Fibroblast of skin of back (primary cell): Measurements from ENCODE around the gene TMEM273. TPM values are rescaled to one million over a fixed set of nuclear protein-coding genes. Genes with fewer than 3 reads are reported as not detected.

Experiments used
- DNase-seq: peaks from one replicate; pipeline ENCODE4 v3.0.0-alpha.2; 2013
- polyA plus RNA-seq, 2 experiments: library from polyadenylated mRNA; unstranded; fragments of 120-200 nt; gene quantifications; one replicate each; pipeline ENCODE4 v1.2.1, GENCODE V29; 2013; ENCODE audit not compliant: insufficient read length in 2 of 2

Gene TMEM273, protein sequence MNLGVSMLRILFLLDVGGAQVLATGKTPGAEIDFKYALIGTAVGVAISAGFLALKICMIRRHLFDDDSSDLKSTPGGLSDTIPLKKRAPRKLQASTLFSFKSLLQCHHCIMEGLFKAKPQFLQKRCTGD
- not detected for polyA plus RNA-seq (2013, experiment 1 of 2; ENCODE audit: insufficient read length)
- not detected for polyA plus RNA-seq (2013, experiment 2 of 2; ENCODE audit: insufficient read length)

DNA sequence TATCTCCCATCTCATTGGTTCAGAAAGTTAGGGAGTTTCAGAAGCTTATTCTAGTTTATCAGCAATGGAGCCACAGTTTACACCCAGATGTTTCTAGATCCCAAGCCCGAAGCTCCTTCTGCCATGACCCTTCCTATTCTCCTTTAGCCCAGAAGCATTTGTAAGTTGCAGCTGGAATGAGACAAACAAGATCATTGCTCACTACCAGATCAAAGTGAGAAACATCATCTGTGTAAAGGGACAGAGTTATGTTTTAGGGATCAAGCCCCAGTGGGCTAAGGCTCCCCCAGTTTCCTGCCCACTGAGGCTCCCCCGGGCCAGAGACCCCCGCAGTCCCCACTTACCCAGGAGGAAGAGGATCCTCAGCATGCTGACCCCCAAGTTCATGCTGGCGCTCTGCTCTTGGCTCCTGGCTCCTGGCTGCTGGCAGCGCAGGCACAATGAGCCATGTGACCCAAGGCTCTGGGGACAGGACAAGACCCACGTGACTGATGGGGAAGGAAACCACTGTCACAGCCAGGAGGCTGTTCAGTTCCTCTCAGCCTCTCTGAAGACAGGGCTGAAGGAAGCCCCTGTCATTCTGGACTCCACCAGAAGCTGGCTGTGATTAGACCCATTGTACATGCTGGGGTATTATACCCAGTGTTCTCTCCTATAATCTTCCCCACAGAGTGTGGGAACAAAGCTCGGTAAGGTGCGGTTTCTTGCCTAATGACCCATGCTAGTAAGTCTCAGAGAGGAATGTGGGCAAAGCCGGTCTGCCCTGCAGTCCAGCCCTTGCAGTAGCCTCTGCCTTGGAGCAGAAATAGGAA, at the start of gene TMEM273:
TSS of gene TMEM273 (minus strand) at position 442 of the 812 bp plus-strand sequence. CDS start at position 387, 55 bp downstream.
- DNase-seq = no peak

DNA sequence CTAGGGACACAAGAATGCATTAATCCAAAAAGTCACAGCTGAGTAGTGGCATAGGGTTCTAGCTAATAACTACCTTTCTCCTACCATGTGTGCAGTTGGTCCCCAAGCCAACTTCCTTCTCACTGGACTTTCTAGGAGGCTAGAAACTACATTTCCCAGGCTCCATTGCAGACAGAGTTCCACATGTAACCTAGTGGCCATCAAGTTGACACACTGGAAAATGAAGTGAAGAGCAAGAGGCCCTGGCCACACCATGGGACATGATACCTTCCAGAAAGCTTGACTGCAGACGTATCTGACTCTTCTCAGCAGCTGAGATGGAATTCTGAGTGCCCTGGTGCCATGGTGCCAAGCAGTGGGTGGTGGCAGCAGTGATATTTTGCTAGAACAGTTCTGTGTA, 49.8 kb upstream of the TMEM273 start:
- DNase-seq = no peak

DNA sequence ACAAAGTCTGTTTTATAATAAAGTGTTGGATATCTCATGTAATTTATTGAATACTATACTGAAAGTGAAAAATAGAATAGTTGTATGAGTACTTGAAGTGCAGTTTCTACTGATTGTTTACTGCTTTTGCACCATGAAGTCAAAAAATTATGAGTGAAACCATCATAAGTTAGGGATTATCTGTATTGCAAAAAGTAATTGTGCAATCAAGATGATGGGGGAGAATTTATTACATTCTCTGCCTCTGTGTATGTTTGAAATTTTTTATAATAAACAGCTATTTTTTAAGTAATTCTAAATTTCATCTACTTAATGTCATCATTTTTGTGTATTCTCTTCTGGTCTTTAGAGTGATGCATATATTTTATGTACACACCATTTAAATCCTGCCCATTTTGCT, 47.2 kb upstream of the TMEM273 start:
- DNase-seq = no peak

DNA sequence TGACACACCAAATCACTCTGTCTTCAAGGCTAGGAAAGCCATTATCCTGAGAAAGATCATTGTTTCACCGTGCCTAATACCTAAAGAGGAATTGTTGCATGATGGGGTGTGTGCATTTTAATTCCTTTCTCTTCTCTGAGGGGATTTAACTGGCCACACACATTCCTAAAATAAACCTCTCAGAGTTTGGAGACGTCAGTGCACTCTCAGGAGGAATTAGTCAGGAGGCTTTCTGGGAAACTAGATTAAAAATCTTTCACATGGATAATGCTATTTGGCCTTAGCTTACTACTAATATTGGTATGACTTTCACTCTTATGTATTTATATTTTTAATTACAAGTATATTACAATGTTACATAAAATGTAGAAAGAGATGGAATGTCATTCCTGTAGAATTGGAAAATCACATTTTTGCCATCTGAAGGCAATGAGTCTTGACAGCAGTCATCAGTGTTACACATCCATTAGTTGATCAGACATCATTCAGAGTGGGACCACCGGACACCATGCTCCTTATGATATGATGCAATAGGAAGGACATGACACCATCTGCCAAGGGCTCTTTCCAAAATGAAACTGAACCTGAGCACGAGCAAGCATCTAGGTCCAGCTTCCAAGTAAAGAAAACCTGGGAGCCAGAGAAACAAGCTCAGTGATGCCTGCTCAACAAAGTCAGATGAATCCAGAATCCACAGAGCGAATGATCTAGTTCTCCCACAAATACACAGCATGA, 43.1 kb upstream of the TMEM273 start:
- peak; percentile 69 for DNase-seq

DNA sequence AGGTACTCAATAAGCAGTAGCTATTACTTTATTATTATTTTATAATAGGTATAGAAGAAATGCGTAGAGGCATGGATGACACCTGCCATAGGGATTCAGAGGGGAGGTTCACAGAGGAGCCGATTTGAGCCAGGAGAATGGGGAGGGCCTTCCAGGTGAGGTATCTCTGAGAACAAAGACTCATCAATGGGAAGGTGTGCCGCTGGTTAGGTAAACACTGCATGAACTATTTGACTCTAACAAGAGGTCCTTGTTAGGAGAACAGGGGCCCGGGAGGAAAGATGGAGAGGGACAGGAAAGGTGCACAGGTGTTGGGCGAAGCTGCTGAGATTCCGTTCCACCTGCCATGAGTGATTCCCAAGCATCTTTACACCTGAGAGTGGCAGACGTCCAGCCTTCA, 41.8 kb upstream of the TMEM273 start:
- no peak for DNase-seq

DNA sequence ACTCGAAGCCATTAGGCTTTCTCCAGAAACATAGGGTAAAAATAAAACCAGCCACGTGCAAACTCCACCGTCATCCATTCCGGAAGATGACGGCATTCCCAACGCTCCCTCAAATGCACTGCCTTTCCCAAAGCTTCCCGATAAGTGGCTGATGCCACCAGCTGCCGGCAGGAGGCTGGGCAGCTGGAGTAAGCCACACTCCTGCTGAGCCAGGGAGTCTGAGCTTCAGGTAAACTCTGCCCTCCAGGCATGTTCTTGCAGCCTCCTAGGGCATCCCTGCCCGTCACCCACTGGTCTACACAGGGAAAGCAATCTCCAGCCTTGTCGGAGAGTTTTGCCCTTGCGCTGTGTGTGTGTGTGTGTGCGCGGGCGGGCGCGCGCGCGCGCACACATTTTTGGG, 40.5 kb upstream of the TMEM273 start:
- DNase-seq = no peak

DNA sequence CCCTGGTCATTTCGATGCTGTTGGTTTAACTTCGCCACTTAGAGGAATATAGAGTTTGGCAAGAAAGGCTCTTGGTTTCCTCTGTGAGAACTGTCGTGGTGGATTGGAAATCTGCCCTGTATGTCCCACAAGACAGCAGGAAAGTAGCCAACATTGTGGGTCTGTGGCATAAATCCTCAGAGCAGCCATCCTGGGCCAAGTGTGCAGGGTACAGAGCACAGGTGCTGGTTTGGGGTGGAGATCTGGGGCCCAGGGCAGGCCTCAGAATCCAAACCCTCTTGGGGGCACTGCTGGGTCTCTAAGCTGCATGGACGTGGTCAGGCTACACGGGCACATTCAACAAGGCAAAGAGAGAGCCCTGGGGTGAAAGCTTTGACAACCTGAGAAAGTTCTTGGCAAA, 39.2 kb upstream of the TMEM273 start:
- DNase-seq = no peak

DNA sequence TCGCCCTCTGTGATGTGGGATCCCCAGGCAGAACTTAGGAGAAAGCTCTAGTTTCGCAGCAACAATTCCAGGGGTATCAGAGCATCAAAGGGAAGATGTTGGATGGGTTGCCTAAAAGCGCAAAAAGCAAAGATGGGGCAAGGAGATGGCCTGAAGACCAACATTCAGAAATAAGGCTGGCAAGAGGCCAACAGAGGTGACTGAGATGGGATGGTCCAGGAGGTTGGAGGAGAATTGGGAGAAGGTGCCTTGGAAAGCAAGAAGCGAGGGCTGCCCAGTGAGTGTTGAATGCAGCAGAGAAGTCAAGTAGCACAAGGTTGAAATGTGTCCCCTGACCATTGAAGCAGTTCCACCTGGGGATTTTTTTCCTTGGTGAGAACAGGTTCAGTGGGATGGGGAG, 38.4 kb upstream of the TMEM273 start:
- no peak for DNase-seq

DNA sequence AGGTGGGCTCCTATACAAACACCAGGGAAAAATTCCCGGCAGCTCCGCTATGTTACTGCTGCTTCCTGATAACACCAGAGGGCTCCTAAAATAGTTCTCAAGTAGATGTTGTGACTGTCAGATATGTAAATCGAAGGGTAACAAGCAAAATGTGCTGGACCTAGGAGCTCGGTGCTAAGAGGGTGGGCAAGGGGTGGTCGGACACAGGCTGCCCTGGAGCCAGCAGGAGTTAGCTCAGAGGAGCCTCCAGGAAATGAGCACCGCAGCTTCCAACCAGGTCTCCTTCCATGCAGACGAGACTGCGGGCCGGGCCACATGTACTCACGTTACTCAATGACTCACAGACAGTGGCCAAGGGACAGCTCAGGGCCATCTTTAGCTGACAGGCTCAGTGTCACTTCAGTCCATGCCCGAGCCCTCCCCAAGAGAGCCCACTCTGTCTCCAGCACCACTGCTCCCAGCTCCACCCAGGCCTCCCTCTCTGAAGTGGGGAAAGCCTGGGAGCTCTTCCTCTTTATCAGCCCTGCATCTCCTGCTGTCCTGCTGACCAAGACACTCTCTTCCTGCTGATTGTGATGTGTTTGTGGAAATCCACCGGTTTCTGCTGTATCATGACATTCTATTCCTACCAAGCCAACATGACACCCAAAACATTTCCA, 37.2 kb upstream of the TMEM273 start:
- no peak for DNase-seq

DNA sequence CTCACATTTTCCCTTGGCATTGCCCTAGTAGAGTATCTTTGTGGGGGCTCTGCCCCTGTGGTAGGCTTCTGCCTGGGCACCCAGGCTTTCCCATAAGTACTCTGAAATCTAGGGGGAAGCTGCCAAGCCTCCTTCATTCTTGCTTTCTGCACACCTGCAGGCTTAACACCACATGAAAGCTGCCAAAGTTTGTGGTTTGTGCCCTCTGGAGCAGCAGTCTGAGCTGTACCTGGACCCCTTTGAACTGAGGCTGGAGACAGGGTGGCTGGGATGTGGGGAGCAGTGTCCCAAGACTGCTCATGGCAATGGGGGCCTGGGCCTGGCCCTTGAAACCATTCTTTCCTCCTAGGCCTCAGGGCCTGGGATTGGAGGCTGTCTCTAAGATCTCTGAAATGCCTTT, 35.0 kb upstream of the TMEM273 start:
- DNase-seq = no peak

DNA sequence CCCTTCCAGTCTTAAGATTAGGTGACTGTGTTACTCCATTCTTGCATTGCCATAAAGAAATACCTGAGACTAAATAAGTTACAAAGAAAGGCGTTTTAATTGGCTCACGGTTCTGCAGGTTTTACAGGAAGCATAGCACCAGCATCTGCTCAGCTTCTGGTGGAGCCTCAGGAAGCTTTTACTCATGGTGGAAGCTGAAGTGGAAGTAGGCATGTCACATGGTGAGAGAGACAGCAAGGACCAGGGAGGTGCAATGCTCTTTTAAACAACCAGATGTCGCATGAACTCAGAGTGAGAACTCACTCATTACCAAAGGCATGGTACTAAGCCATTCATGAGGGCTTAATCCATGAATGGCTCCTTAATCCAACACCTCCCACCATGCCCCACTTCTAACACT, 34.0 kb upstream of the TMEM273 start:
- DNase-seq = no peak

DNA sequence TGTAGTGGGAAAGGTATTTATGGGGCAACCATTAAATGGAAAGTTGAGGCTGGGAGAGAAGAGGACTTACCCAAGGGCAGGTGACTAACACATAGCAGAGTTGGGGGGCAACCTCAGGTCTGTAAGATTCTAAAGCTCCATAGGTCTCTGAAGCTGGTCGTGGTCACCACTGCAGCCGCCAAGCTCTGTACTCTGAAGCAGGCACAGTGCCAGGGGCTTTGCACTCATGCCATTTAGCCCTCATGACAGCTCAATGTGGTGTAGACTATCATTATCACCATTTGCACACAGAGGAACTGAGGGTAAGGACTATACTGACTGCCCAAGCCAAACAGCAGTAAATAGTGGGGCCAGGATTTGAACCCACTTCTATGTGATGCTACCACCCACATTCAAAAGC, 32.5 kb upstream of the TMEM273 start:
- DNase-seq = peak; percentile 14

DNA sequence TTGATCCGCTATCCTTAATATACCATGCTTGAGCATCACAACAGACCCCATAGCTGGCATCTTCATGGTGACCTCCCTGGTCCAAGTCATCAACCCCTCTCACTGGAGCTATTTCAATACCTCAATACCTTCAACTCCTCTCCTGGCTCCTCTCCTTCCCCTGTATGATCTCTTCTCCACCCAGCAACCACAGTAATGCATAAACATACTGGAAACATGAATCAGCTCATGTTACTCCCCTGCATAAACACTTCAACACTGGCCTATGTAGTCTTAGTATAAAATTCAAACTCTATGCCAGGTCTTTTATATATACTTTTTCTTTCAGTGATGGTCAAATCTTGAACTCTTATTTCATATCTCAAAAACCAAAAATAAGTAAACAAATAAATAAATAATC, 31.8 kb upstream of the TMEM273 start:
- peak; percentile 76 for DNase-seq

DNA sequence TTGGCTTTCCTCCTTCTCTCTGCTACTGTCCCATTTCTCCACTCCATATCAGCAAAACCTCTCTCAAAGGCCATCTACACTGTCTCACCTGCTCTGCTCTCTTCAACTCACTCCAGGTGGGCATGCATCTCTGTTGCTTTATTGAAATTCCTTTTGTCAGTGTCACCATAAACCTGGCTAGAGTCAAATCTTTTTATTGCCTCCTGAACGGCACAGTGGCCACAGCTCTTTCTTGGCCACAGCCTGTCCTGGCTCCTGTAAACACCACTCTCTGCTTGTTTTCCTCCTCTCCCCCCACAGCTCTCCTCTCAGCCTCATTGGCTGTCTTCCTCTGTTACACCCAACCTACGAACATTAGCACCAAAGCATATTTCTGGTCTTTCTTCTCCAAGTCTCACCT, 31.1 kb upstream of the TMEM273 start:
- no peak for DNase-seq

DNA sequence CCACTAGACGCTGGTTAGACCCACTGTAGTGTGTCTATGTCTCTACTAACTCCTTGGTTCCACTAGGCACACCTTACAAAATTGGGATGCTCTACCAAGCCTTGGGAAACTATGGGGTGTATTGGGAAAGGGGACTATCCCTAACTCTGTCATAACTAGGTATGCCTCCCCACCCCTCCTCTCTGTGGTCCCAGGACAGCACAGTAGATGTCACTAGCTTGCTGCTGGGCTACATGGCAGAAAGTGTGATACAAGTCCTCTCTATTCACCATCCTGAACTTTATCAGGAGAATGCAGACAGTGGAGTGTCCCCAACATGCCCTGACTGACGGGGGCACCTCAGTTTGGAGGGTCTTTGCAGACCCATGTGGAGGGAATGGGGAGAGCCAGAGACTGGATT, 30.3 kb upstream of the TMEM273 start:
- no peak for DNase-seq

DNA sequence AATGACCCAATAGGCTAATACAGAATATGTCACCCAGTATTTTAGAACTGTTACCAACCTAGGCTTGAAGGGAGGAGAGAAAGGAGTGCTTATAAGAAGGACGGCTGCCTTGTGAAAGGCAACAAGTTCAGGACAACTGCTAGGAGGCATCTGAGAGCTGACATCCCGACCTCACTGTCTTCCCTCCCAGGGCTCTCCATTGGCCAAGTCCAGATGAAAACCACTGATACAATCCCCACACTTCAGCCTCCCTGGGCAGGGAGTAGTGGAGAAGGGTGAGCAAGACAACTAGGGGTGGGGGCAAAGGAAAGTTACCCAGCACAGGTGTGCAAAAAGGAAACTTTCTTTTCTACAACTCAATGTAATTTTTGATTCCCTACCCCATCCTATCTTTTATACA, 29.5 kb upstream of the TMEM273 start:
- DNase-seq = no peak

DNA sequence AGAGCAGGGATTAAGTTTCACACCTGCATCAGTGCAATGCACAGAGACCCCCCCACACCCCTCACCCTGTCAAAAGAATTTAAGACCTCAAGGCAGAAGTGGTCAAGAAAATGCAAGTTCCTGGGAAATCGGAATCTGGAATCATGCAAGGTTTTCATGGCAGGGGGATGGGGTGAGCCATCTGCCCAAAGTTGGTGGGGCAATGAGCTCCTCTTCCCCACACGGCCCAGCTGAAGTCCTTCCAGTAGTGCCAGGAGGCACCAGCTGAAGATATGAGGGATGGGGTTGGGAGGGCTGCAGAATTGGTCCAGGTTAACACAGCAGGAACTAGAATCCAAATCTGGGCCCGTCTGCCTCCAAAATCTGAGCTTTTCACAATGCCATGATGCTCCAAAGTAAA, 25.0 kb upstream of the TMEM273 start:
- no peak for DNase-seq

DNA sequence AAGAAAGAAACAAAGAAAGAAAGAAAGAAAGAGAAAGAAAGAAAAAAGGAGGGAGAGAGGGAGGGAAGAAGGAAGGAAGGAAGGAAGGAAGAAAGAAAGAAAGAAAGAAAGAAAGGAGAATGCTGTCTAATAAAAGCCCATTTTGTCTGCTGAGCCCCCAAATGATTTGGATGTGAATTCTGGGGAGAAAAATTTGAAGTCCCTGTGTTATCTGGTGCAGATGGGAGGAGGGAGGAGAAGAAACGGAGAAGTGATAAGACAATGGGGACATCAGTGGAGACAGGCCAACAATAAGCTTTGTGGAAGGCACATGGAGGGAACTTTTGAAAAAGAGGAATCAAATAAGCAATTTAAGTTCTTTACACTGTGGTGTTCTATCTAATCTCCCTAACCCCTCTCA, 24.6 kb upstream of the TMEM273 start:
- DNase-seq = no peak

DNA sequence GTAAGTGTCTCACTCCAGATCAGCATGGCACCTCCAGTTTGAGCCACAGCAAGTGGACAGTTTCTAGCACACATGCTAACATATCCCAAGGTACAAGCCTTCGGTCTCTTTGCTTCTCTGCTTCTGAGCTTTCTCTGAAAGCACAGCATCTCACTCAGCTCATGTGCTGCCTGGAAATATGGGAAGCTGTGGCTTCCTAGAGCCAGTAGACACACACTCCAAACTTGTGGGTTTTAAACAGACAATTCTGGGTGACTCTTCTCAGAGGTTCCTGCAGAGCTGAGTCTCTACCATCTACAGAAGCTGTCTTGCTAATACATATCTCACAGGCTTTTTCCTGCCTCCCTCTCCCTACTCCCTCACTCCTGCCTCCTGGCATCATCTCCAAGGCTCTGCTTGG, 23.9 kb upstream of the TMEM273 start:
- DNase-seq = no peak

DNA sequence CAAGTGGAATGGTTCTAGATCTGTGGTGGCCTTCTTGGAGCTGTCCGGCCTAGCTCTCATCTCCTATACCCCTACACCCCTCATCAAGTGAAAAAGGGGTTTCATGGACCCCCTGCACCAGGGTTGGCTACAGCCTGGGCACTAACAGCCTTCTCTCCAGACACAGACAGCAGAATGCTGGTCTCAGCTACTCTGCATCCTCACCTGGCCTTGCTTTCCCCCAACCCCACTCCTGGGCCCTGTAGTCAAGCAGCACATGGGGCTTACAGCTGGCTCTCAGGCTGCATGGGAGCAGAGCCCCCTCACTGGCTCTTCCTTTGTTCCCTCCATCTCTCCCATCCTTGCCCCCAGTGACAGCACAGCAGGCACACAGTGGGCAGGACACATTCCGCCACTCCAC, 20.8 kb upstream of the TMEM273 start:
- DNase-seq = no peak

DNA sequence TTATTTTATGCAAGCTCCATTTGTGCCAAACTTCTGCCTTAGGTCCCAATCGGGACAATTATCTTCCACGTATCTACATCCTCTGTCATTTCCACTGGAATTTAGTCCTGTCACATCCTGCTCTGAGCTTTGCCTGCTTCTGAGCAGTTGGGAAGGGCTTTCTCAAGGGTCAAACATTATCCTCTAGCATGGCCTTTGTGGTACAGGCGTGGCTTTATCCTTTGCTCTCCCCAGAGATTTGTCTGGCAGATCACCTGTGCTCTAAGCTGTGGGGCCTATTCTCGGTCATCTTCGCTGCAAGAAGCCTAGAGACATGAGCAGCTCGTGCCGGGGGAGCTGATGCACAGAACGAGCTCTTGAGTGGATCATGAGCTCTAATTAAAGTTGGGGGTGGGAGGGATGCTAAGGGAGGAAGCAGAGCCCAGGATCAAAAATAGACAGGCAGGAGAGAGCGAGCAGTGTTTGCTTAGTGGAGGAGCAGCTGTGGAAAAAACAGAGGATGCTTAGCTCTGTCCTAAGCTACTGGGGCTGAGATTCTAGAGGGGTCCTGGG, 19.8 kb upstream of the TMEM273 start:
- no peak for DNase-seq

DNA sequence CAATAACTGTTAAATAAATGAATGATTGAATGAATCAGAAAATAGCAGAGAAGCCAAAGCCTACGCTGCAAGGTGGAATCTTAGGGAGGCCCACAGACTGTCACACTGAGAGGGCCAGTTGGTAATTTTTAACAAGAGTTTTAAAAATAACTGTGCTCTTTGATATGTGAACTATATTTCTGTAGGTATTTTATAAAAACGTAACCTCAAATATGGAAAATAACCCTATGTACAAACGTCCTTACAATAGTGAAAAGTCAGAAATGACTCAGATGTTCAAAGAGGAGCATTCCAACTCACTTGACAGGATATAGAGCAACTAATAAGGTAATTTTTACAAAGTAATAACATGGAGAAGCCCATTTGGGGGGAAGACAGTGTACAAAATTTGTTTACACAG, 18.9 kb upstream of the TMEM273 start:
- DNase-seq = no peak

DNA sequence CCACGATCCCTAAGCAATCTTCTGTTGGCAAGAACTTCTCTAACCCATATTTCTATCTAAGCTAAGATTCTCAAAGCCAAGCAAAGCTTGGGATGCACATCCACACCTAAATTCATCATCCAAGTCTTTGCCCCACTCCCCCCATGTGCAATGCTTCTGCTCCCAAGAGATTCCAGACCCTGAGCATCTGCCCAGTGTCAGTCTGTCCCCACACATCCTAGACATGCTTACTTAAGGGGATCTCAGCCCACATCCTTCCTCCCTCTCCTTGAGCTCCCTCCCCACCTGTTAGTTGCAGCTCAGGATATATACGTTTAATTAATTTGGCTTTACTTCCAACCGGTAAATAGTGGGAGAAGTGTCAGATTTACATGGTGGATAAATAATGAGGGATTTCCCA, 17.0 kb upstream of the TMEM273 start:
- DNase-seq = no peak
